ENCODE data around the gene SYNJ2.

SYNJ2 gene

DNA sequence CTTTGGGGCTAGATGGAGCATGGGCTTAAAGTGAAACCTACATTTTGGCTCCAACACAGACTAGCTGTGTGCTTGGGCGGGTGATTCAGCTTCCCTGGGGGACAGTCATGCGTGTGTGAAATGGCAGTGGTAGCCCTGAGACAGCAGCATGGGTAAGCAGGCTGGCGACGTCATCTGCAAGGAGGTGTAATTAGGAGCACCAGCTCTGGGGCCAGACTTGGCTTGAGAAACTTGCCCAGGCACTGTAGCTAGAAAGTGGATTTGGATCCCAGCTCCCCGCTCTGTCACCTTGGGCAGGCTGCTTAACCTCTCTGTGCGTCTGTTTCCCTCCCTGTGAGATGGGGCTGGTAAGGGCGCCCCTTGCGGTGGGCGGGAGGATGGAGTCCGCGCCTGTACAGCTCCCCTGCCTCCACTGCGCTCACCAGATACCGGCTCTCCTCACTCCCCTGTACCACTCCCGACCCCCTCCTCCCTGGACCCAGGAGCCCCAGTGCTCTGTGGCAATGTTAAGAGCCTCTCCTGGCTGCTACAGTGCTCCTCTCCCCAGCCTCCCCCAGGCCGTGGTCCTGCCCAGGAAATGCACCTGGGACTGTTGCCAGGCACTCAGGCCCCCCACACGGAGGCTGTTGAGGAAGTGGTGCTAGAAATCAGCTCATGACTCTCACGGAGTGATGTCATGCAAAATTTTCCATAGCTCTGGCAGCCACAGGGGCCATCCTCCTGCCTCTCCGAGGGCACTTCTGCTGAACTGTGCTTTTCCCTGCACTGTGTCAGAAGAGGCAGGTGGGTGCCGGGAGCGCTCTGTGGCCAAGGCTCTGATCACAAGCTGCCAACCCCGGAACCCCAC is 44.6 kb downstream of the SYNJ2 start:
- no peak overlapping the region for H3K27ac ChIP-seq
- TF ChIP-seq, protein P1, sequence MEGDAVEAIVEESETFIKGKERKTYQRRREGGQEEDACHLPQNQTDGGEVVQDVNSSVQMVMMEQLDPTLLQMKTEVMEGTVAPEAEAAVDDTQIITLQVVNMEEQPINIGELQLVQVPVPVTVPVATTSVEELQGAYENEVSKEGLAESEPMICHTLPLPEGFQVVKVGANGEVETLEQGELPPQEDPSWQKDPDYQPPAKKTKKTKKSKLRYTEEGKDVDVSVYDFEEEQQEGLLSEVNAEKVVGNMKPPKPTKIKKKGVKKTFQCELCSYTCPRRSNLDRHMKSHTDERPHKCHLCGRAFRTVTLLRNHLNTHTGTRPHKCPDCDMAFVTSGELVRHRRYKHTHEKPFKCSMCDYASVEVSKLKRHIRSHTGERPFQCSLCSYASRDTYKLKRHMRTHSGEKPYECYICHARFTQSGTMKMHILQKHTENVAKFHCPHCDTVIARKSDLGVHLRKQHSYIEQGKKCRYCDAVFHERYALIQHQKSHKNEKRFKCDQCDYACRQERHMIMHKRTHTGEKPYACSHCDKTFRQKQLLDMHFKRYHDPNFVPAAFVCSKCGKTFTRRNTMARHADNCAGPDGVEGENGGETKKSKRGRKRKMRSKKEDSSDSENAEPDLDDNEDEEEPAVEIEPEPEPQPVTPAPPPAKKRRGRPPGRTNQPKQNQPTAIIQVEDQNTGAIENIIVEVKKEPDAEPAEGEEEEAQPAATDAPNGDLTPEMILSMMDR (conservative IDR thresholded peaks at IDR 0.05): no peak

DNA sequence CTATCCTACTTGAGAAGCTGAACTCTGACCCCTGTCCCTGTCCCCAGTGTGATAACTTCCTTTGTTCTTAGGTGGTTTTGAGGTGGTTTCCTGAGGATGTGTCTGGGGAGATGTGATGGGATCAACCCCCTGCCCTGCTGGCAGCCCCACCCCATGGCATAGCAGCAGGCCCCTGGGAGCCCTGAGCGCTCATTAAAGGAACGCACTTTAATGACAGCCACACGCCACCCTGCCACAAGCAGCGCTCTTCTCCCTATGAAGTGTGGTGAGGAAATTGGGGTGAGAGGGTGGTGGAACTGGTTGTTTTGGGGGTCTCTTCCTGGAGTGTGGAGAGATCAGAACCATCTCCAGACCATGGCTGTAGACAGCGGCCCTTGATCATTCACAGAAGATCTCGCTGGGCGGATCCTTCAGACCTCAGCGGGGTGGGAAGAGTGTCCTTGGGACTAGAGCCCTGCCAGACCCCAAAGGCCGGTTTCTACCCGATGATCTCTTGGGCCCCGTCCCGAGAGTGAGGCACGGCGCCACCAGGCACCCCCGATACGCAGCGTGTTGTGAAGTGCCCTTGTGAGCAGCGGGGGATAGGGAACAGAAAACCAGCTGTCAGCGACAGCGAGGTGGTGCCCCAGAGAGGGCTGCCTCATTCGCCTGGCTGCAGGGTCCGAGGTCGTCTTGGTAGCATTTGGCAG is 45.4 kb downstream of the SYNJ2 start:
- H3K27ac ChIP-seq: no peak overlapping the region
- TF ChIP-seq, protein P1 (conservative IDR thresholded peaks at IDR 0.05): no peak

DNA sequence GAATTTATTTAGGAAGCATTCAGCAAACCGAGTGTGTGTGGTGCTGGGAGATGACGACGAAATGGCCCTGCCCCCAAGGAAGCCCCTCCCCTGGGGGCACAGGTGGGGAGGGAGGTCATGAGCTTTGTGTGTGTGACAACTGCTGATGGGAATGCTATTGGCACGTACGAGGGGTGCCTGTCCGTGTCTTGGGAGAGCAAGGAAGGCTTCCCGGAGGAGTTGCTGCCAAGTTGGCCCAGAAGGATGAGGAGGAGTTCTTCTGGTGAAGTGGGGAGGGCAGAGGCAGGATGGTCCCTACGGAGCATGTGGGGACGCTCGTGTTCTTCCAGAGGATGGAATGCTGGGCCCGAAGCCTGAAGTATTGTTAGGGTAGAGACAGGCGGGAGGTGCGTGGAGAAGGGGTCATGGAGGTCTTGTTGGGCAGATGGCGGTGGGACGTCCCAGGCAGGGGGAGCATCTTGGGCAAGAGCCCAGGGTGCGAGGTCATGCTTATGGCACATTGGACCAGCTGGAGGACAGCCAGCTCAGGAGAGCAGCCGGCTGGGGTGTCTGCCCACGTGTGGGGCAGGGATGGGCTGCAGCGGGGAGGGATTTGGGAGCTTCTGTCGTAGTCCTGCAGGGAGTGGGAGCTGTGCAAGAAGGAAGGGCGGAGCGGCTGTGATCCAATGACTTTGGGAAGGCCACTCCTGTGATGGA is 46.1 kb downstream of the SYNJ2 start:
- H3K27ac ChIP-seq: no peak overlapping the region
- TF ChIP-seq, protein P1 (conservative IDR thresholded peaks at IDR 0.05): no peak

DNA sequence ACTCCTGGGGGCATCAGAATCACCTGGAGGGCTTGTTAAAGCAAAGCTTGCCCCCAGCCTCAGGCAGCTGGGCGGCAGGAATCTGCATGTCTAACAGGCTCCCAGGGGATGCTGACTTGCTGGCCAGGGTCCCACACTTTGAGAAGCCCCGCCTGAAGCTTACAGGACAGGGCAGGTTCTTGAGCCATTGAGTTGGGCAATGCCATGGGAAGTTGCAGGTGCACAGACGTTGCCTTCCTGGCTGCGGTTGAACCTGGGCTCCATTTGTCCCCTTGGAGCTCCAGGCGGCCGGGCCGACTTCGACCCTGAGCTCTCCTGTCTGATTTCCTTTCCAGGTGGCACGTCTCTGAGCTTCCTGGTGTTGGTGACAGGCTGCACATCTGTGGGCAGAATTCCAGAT is 46.8 kb downstream of the SYNJ2 start:
- TF ChIP-seq, protein P1 (conservative IDR thresholded peaks at IDR 0.05): no peak
- H3K27ac ChIP-seq: no peak overlapping the region

DNA sequence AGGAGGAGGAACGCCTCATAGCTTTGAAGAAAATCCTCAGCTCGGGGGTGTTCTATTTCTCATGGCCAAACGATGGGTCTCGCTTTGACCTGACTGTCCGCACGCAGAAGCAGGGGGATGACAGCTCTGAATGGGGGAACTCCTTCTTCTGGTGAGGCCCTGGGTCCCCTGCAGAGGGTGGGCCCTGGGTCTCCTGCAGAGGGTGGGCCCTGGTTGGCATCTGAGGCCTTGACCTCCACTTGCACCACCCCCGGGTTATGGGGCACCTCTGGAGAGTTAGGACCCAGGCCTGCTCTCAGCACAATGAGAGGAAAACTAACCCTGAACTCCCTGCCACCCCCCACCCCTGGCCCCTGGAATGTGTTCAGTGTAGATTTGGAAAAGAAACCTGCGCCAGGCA is 47.2 kb downstream of the SYNJ2 start:
- no peak overlapping the region for H3K27ac ChIP-seq
- TF ChIP-seq, protein P1 (conservative IDR thresholded peaks at IDR 0.05): no peak

DNA sequence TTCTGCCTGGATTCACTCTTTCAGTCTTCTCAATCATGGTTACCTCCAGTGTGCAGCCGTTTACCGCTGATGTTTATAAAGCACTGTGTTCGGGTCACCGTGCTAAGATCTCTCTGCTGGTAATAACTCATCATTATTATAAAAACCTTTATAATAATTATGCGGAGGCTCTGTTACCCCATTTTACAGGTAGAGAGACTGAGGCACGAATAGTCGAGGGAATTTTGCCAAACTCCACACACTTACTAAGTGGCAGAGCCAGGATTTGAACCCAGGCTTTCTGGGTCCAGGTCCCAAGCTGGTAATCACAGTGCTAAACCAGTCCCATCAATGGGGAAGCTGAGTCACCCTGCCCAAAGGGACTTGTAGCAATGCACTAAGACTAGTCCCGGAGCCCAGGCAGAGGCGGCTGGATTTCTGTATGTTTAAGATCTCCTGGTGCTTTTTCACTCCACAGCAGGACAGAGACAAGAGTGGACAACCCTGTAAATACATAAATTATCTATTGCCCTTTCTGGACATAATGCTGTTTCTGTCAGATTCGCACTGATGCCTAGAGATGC is 48.1 kb downstream of the SYNJ2 start:
- H3K27ac ChIP-seq: no peak overlapping the region
- TF ChIP-seq, protein P1 (conservative IDR thresholded peaks at IDR 0.05): no peak
